ENCODE measurements around the gene MAN1C1.

DNA sequence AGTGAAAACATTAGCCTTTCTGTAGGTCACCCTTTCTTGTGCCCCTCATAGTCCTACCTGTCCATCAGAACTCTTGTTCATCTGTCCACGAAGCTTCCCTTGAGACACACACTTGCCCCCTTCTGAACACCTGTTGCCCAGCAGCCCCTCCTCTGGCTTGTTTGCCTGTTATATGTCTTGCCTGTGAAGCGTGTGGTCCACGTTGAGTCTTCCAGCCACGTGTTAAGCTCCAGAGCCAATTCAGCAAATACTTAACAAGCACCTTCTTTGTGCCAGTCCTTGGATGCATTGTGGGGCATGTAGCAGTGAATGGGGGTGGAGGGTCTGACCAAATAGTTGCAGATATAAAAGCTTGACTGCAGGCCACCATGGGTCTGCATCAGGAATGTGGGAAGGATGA, 66.6 kb downstream of the MAN1C1 start:
- no peak for TF ChIP-seq POLR2A (IDR thresholded peaks at IDR 0.05; ENCODE audit: low read depth, low read length)
- TF ChIP-seq POLR2AphosphoS5 (IDR thresholded peaks at IDR 0.05; ENCODE audit: low read depth, low read length) = no peak
- no peak for TF ChIP-seq TAF1 (IDR thresholded peaks at IDR 0.05; ENCODE audit: borderline replicate concordance, low read depth, low read length)

Data from GM12892 (cell line).